Panc1 (cell line): ENCODE data around the gene RASSF8. TPM values are rescaled to one million over a fixed set of nuclear protein-coding genes. Genes with fewer than 3 reads are reported as not detected.

ENCODE experiments used
- ATAC-seq: fragments of 200-7000 bp; cut with Tn5 transposase; 2 replicates; pipeline ENCODE4 v1.9.1; 2020; ENCODE audit warnings: mild to moderate bottlenecking, moderate library complexity
- BruUV-seq: library from RNA; stranded (reverse); fragments of 400-500 nt; replicated peaks from 2 replicates; lab custom pipeline; 2021; lab: Mats Ljungman, UMichigan
- CTCF ChIA-PET: fragments of 300-600 bp; sonication (Branson Sonifier 250); formaldehyde crosslinking; loops from one replicate; lab custom pipeline; 2022; ENCODE audit warnings: antibody characterized with exemption; lab: Charles Lee
- POLR2A ChIA-PET: fragments of 300-600 bp; sonication (Branson Sonifier 250); formaldehyde crosslinking; loops from one replicate; lab custom pipeline; 2022; ENCODE audit warnings: antibody characterized with exemption; lab: Charles Lee
- DNase-seq: peaks from one replicate; pipeline ENCODE4 v3.0.0-alpha.2; 2010; ENCODE audit warnings: low read depth, low spot score
- H3K27ac ChIP-seq: 2 replicates; pipeline ENCODE4 v1.5.1; 2011; ENCODE audit warnings: mild to moderate bottlenecking, low read length, inconsistent platforms
- H3K27me3 ChIP-seq: fragments of 200-500 bp; sonication (Bioruptor generic); 2 replicates; pipeline ENCODE4 v1.6.0; 2014; ENCODE audit warnings: low read length, inconsistent platforms; ENCODE audit not compliant: control insufficient read depth, insufficient read depth
- H3K36me3 ChIP-seq: fragments of 200-500 bp; sonication (Bioruptor generic); 2 replicates; pipeline ENCODE4 v1.5.1; 2014; ENCODE audit warnings: inconsistent platforms, mild to moderate bottlenecking, low read length, moderate library complexity; ENCODE audit not compliant: control insufficient read depth, insufficient read depth
- H3K4me1 ChIP-seq: 2 replicates; pipeline ENCODE4 v1.5.1; 2011; ENCODE audit warnings: inconsistent platforms, mild to moderate bottlenecking, low read length, moderate library complexity; ENCODE audit not compliant: control insufficient read depth, insufficient read depth
- H3K4me3 ChIP-seq, 2 experiments: 2 replicates each; pipeline ENCODE4 v1.5.1; 2011 to 2012; ENCODE audit warnings: low read depth in 2 of 2, low read length in 2 of 2, mild to moderate bottlenecking in 2 of 2, inconsistent platforms in 1 of 2, moderate library complexity in 1 of 2
- H3K9me3 ChIP-seq: fragments of 200-500 bp; sonication (Bioruptor generic); 2 replicates; pipeline ENCODE4 v1.5.1; 2014; ENCODE audit warnings: low read depth, mild to moderate bottlenecking, inconsistent platforms, low read length, moderate library complexity; ENCODE audit not compliant: control insufficient read depth, insufficient read depth
- POLR2AphosphoS5 ChIP-seq: IDR thresholded peaks from 2 replicates; pipeline ENCODE4 v1.6.1; 2012; ENCODE audit warnings: mild to moderate bottlenecking, low read depth, low read length, moderate library complexity
- SIN3A ChIP-seq: IDR thresholded peaks from 2 replicates; pipeline ENCODE4 v1.6.1; 2012; ENCODE audit warnings: low read depth, mild to moderate bottlenecking, low read length, moderate library complexity, borderline replicate concordance; ENCODE audit not compliant: insufficient read depth
- TCF7L2 ChIP-seq: IDR thresholded peaks from 2 replicates; pipeline ENCODE4 v1.6.1; 2011; ENCODE audit warnings: mild to moderate bottlenecking, low read depth, low read length, inconsistent platforms
- in situ Hi-C: cut with HindIII; loops from 2 replicates; pipeline ENCODE4 v1.10.0; 2016; ENCODE audit warnings: low sequenced_read_pairs, low pct_unique_long_range_greater_than_20kb
- intact Hi-C: fragments of 100-400 bp; cut with micrococcal nuclease; formaldehyde crosslinking; loops from one replicate; pipeline ENCODE4 v1.10.0; 2022; ENCODE audit not compliant: unreplicated experiment
- total RNA-seq: library from RNA; stranded (reverse); gene quantifications from one replicate; pipeline ENCODE4 v1.2.1, GENCODE V29; 2021; ENCODE audit not compliant: unreplicated experiment
- TF ChIP-seq, protein P1 (sequence below), 2 experiments: IDR thresholded peaks; 2 replicates each; pipeline ENCODE4 v1.6.1; 2011 to 2012; ENCODE audit warnings: low read depth in 2 of 2, control low read depth in 1 of 2, low read length in 1 of 2, mild to moderate bottlenecking in 1 of 2, moderate library complexity in 1 of 2; ENCODE audit not compliant: insufficient read depth in 1 of 2
- TF ChIP-seq, protein P2 (sequence below): fragments of 450-650 bp; IDR thresholded peaks from 2 replicates; pipeline ENCODE4 v1.5.1; 2017; ENCODE audit warnings: mild to moderate bottlenecking

The RASSF8 gene
- total RNA-seq, 1 experiment from 2014 or later, result 103 TPM

DNA sequence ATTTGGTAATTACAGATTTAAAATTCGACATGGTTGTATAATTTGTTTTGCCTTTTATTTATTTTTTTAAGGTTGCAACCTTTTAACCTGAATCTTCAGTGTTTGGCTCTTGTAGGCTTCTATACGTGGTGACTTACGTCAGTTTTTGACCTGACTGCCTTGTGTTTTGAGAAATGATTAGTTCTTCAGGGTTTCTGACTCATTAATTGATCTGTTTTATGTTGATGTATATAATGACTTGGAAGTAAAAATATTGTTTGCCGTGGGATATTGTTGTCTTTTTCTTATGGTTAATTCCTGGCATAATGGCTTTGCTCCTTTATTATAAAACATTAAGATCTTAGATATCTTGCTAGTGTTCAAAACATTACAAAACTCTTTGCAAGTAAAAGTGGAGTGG, 2.5 kb downstream of the RASSF8 start:
- no peaks in the 10 kb centered on the region for H3K36me3 ChIP-seq
- no peak for TF ChIP-seq TCF7L2
- TF ChIP-seq, protein P1, sequence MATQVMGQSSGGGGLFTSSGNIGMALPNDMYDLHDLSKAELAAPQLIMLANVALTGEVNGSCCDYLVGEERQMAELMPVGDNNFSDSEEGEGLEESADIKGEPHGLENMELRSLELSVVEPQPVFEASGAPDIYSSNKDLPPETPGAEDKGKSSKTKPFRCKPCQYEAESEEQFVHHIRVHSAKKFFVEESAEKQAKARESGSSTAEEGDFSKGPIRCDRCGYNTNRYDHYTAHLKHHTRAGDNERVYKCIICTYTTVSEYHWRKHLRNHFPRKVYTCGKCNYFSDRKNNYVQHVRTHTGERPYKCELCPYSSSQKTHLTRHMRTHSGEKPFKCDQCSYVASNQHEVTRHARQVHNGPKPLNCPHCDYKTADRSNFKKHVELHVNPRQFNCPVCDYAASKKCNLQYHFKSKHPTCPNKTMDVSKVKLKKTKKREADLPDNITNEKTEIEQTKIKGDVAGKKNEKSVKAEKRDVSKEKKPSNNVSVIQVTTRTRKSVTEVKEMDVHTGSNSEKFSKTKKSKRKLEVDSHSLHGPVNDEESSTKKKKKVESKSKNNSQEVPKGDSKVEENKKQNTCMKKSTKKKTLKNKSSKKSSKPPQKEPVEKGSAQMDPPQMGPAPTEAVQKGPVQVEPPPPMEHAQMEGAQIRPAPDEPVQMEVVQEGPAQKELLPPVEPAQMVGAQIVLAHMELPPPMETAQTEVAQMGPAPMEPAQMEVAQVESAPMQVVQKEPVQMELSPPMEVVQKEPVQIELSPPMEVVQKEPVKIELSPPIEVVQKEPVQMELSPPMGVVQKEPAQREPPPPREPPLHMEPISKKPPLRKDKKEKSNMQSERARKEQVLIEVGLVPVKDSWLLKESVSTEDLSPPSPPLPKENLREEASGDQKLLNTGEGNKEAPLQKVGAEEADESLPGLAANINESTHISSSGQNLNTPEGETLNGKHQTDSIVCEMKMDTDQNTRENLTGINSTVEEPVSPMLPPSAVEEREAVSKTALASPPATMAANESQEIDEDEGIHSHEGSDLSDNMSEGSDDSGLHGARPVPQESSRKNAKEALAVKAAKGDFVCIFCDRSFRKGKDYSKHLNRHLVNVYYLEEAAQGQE (IDR thresholded peaks at IDR 0.05; ENCODE audit: insufficient read depth in 1 of 2, low read depth in 2 of 2, low read length in 1 of 2), result no peak
- TF ChIP-seq SIN3A, result no peak
- no peak for TF ChIP-seq POLR2AphosphoS5
- TF ChIP-seq, protein P2, sequence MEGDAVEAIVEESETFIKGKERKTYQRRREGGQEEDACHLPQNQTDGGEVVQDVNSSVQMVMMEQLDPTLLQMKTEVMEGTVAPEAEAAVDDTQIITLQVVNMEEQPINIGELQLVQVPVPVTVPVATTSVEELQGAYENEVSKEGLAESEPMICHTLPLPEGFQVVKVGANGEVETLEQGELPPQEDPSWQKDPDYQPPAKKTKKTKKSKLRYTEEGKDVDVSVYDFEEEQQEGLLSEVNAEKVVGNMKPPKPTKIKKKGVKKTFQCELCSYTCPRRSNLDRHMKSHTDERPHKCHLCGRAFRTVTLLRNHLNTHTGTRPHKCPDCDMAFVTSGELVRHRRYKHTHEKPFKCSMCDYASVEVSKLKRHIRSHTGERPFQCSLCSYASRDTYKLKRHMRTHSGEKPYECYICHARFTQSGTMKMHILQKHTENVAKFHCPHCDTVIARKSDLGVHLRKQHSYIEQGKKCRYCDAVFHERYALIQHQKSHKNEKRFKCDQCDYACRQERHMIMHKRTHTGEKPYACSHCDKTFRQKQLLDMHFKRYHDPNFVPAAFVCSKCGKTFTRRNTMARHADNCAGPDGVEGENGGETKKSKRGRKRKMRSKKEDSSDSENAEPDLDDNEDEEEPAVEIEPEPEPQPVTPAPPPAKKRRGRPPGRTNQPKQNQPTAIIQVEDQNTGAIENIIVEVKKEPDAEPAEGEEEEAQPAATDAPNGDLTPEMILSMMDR, result no peak
- ChIA-PET CTCF (interaction anchor here (1.1 to 1.5 kb wide), 2 partner anchors 57 to 131 kb away, joined by 3 to 5 read pairs; no protein-coding TSS in a partner anchor), POLR2A (interaction anchor here (0.5 kb wide), 1 partner anchor 11 kb away, joined by 3 read pairs; no protein-coding TSS in a partner anchor)
- DNase-seq, result no peak
- intact Hi-C loops, result loop anchor here (5.0 kb wide), 1 partner anchor 66 kb away; no protein-coding TSS in a partner anchor
- peak overlapping the region in 1 of 2 experiments; percentile 76; a peak in 2 of 4 replicates for H3K4me3 ChIP-seq
- H3K27me3 ChIP-seq, result no peaks in the 10 kb centered on the region
- H3K4me1 ChIP-seq, result peaks cover 38% of the 10 kb centered on the region
- in situ Hi-C loops, result no loop called here
- H3K9me3 ChIP-seq, result no peaks in the 10 kb centered on the region
- no peak for ATAC-seq
- peak overlapping the region; percentile 91; the same call in 1 of the 2 replicates for H3K27ac ChIP-seq
- no TSS peak for BruUV-seq

DNA sequence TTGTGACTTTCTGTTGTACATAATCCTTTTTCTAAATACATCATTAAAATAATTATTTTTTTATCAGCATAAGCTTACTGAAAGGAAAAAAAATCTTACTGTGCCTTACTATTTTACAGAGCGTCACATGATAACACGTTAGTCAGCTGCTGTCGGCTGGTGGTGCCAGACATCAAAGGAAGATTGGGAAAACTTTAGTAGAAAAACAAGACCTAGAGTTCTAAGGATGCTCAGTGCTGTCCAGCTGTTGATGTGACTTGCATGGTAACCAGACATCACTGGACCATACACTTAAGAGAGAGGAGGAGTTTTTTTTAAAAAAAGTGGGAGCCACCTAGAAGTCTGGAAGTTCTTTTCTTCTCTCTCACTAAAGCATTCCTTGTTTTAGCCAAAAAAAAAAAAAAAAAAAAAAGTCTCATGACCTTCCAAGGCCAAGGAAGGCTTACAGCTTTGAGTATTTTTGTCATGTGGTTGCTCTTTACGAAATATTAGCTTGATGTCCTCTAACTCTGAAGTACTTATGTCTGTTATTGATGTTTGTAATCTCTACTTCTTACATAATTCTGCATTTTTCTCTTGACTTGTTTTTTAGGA, 4.5 kb downstream of the RASSF8 start:
- H3K9me3 ChIP-seq, result no peaks in the 10 kb centered on the region
- intact Hi-C loops (loop anchor here (5.0 kb wide), 1 partner anchor 64 kb away; no protein-coding TSS in a partner anchor), in situ Hi-C loops (no loop called here)
- BruUV-seq, result no TSS peak
- peak overlapping the region; percentile 25 for H3K27ac ChIP-seq
- H3K4me1 ChIP-seq, result peaks cover 39% of the 10 kb centered on the region
- TF ChIP-seq, protein P1 (IDR thresholded peaks at IDR 0.05; ENCODE audit: insufficient read depth in 1 of 2, low read depth in 2 of 2, low read length in 1 of 2), result no peak
- TF ChIP-seq SIN3A, result no peak
- TF ChIP-seq POLR2AphosphoS5, result no peak
- peak; percentile 68; the same call in 1 of the 2 replicates for TF ChIP-seq TCF7L2
- CTCF ChIA-PET, result interaction anchor here (0.6 kb wide), 1 partner anchor 120 kb away, joined by 4 read pairs; no protein-coding TSS in a partner anchor
- H3K27me3 ChIP-seq, result no peaks in the 10 kb centered on the region
- POLR2A ChIA-PET, result interaction anchor here (0.6 to 0.7 kb wide), 3 partner anchors 17 to 155 kb away, joined by 4 to 10 read pairs (median 4); no protein-coding TSS in a partner anchor
- no peaks in the 10 kb centered on the region for H3K36me3 ChIP-seq
- ATAC-seq (no peak), DNase-seq (no peak)
- H3K4me3 ChIP-seq, result no peak overlapping the region
